Heart right ventricle (tissue), 16 donors: Measurements from ENCODE around the gene TKFC. TPM values are rescaled to one million over a fixed set of nuclear protein-coding genes. Genes with fewer than 3 reads are reported as not detected.
A peak's percentile ranks its signal among the peaks of the same experiment; 100 is the strongest.

Experiments used
- ATAC-seq, 8 donors: fragments of 200-7000 bp; cut with Tn5 transposase; one replicate each; pipeline ENCODE4 v1.9.1; 2020; ENCODE audit warnings: mild to moderate bottlenecking in 8 of 8, moderate library complexity in 8 of 8, moderate number of reproducible peaks in 1 of 8
- DNase-seq, 2 donors: peaks; one replicate each; pipeline ENCODE4 v3.0.0-alpha.2; 2020
- H3K27ac ChIP-seq, 10 donors: fragments of 200-600 bp; sonication (generic) in 2 of 10; one replicate each; pipeline versions ENCODE4 v1.5.0 to v1.8.0; 2020 to 2022; ENCODE audit warnings: mild to moderate bottlenecking in 3 of 10
- H3K27me3 ChIP-seq, 7 donors: fragments of 200-600 bp; one replicate each; pipeline ENCODE4 v1.8.0; 2021 to 2022; ENCODE audit warnings: mild to moderate bottlenecking in 2 of 7
- H3K36me3 ChIP-seq, 9 donors: fragments of 200-600 bp; sonication (generic) in 1 of 9; one replicate each; pipeline versions ENCODE4 v1.5.0 to v1.8.0; 2020 to 2022; ENCODE audit warnings: mild to moderate bottlenecking in 2 of 9
- H3K4me1 ChIP-seq, 9 donors: fragments of 200-600 bp; sonication (generic) in 1 of 9; one replicate each; pipeline versions ENCODE4 v1.5.0 to v1.8.0; 2020 to 2022; ENCODE audit warnings: mild to moderate bottlenecking in 4 of 9
- H3K4me3 ChIP-seq, 10 donors: fragments of 200-600 bp; sonication (generic) in 2 of 10; one replicate each; pipeline versions ENCODE4 v1.5.0 to v1.8.0; 2020 to 2022; ENCODE audit warnings: mild to moderate bottlenecking in 7 of 10, moderate library complexity in 2 of 10
- H3K9me3 ChIP-seq, 11 donors: fragments of 200-600 bp in 10 of 11; sonication (generic) in 2 of 11; one replicate each; pipeline versions ENCODE4 v1.5.0 to v1.8.0; 2013 to 2022; ENCODE audit warnings: mild to moderate bottlenecking in 2 of 11, control low read depth in 1 of 11, moderate library complexity in 1 of 11
- WGBS, 2 donors: extraction: QIAGEN DNeasy Blood & Tissue Kit; methylation state at CpG; one replicate each; pipeline ENCODE4 v1.1.7; 2013; ENCODE audit warnings: inconsistent platforms in 1 of 2; 5-methylcytosine and 5-hydroxymethylcytosine counted together
- intact Hi-C, 10 donors: fragments of 100-400 bp; cut with DNase I; formaldehyde crosslinking; loops; one replicate each; pipeline versions ENCODE4 v1.11.1 to v1.14.2; 2022
- polyA plus RNA-seq, 2 donors: library from polyadenylated mRNA; stranded (reverse); fragments of 200-250 nt; gene quantifications; one replicate each; pipeline ENCODE4 v1.2.3, GENCODE V29; 2013
- total RNA-seq, 10 donors: library from RNA; stranded (reverse); fragmentation: NEBNext Ultra II Directional in 3 of 10; extraction: Animal tissue kit (Norgen Biotek cat#: 25700) in 3 of 10; gene quantifications; one replicate each; pipeline versions ENCODE4 v1.2.1 to v1.2.4, GENCODE V29; 2021 to 2023
- TF ChIP-seq, protein P1 (sequence below), 9 donors: fragments of 200-600 bp; sonication (generic) in 2 of 9; IDR thresholded peaks; one replicate each; pipeline versions ENCODE4 v1.5.0 to v1.8.0; 2021 to 2022; ENCODE audit warnings: antibody characterized with exemption in 9 of 9, mild to moderate bottlenecking in 5 of 9, moderate library complexity in 1 of 9
- donor health status: Arrhythmogenic right ventricular cardiomyopathy.
- donor health status: ischemic (EF 13 %, LVEDD 7.1; RV severe dilation, severe dysfunction).
- donor health status: healthy with polysubstance abuse.
- donor health status: DM: no; HTN: yes; CAD: no.
- donor health status: DM: no; HTN: no; CAD: no.
- donor health status: ischemic (EF 25% LVEDD 6.9; RV normal size, moderate dysfunction).
- donor health status: ischemic (EF 25% LVEDD 5.7; RV mildly dilated, moderate dysfunction).
- donor health status: healthy.
- donor health status: DM: yes; HTN: yes; CAD: no.
- donor health status: Ischemic cardiomyopathy.
- donor health status: ischemic (EF 35%, LVEDD 5.7; RV mildly dilated, moderate dysfunction).
- donor health status: nonischemic (EF 11% LVEDD 7.7; RV severe dilation, severe dysfunction).
- donor health status: DM: yes; HTN: yes; CAD: no.
- donor health status: PGD.
- donor health status: ischemic (EF 29% LVEDD 5.4; RV normal size, mild dysfunction).
- donor health status: nonischemic (EF 23%, LVEDD 6.1; RV moderate dilation, normal function).

The TKFC gene
- total and polyA plus RNA-seq, 12 donors, result 11.8 to 26.1 (median 19.7) TPM

DNA sequence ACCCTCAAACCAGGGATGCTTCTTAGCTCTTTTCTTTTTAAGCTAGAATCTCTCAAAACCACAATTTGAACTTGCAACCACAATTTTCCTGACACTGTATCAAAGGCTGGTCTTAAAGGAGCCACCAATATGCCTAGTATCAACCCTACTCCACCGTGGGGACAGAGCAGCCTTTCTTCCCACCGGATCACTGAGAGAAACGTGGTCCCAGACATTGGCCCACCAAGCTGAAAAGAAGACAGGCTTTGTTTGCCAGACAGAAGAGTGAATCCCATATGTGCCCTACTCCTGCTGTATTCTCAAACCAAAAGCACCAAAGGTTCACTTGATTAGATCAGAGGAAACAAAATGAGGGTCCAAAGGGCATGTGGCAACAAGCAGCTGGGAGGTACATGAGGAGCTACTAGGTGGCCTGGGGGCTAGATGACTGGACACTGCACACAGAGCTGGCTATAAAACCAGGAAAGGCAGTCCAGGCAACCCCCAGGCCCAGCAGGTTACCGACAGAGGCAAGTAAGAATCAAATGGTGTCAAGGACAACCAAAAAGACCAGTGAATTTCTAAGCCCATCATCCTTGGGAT lies 34.3 kb upstream of the TKFC start:
- Histone ChIP-seq H3K27me3 (peaks cover 0 to 24% (median 0%) of the 10 kb centered on the region in 7 donors), H3K27ac (peak overlapping the region in 2 of 10 donors; percentile 15 to 39), H3K36me3 (peaks cover 0 to 60% (median 40%) of the 10 kb centered on the region in 9 donors), H3K4me3 (no peak overlapping the region), H3K9me3 (no peaks in the 10 kb centered on the region), H3K4me1 (peaks cover 6 to 45% (median 37%) of the 10 kb centered on the region in 9 donors)
- TF ChIP-seq, protein P1, sequence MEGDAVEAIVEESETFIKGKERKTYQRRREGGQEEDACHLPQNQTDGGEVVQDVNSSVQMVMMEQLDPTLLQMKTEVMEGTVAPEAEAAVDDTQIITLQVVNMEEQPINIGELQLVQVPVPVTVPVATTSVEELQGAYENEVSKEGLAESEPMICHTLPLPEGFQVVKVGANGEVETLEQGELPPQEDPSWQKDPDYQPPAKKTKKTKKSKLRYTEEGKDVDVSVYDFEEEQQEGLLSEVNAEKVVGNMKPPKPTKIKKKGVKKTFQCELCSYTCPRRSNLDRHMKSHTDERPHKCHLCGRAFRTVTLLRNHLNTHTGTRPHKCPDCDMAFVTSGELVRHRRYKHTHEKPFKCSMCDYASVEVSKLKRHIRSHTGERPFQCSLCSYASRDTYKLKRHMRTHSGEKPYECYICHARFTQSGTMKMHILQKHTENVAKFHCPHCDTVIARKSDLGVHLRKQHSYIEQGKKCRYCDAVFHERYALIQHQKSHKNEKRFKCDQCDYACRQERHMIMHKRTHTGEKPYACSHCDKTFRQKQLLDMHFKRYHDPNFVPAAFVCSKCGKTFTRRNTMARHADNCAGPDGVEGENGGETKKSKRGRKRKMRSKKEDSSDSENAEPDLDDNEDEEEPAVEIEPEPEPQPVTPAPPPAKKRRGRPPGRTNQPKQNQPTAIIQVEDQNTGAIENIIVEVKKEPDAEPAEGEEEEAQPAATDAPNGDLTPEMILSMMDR (IDR thresholded peaks at IDR 0.05), result no peak
- no peak for ATAC-seq
- DNase-seq, result no peak
- WGBS, 2 donors, result 90 to 94% methylated on average over 4 of the region's 4 CpGs
- intact Hi-C loops, result no loop called here

DNA sequence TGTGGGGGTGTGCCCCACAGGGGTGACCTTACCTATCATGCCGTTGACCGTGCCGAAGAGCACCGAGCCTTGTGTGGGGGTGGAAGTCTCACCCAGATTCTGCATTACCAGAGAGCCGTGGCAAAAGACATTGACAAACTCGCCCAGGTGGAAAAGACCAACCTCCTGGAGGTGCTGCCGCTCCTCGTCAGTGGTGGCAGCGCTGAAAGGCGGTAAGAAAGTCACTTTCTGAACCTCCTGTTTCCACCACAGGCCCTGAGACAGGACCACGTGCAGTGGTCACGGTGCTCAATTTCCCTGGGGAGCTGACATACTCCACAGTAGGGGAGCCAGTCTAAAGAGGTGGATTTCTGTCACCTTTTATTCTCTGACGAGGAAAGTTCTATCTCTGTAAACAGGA lies 30.5 kb upstream of the TKFC start:
- ATAC-seq (no peak), DNase-seq (no peak)
- intact Hi-C loops, result no loop called here
- H3K36me3 ChIP-seq, result peaks cover 0 to 98% (median 67%) of the 10 kb centered on the region in 9 donors
- no peaks in the 10 kb centered on the region for H3K27me3 ChIP-seq
- 90 to 91% methylated on average over 13 of the region's 13 CpGs for WGBS, 2 donors
- no peak overlapping the region for H3K27ac ChIP-seq
- H3K4me1 ChIP-seq, result peaks cover 0 to 15% (median 10%) of the 10 kb centered on the region in 9 donors
- H3K9me3 ChIP-seq, result no peaks in the 10 kb centered on the region
- TF ChIP-seq, protein P1 (IDR thresholded peaks at IDR 0.05), result no peak
- no peak overlapping the region for H3K4me3 ChIP-seq

- Histone ChIP-seq H3K36me3 (peaks cover 0 to 100% (median 78%) of the 10 kb centered on the region in 9 donors), H3K4me1 (peaks cover 0 to 3% (median 0%) of the 10 kb centered on the region in 9 donors), H3K4me3 (no peak overlapping the region), H3K27me3 (no peaks in the 10 kb centered on the region), H3K27ac (no peak overlapping the region), H3K9me3 (no peaks in the 10 kb centered on the region)
- TF ChIP-seq, protein P1 (IDR thresholded peaks at IDR 0.05), result no peak
- WGBS, 2 donors, result 96% methylated on average over 9 of the region's 9 CpGs
- no peak for DNase-seq
- ATAC-seq, result peak in 1 of 8 donors; percentile 11
- intact Hi-C loops, result no loop called here
These were observed 29.3 kb upstream of the TKFC start for GRCh38 chr11:61303725-61304124.

GRCh38 chr11:61305417-61305816 lies 27.6 kb upstream of the TKFC start:
- Histone ChIP-seq H3K27me3 (no peaks in the 10 kb centered on the region), H3K36me3 (peaks cover 0 to 100% (median 89%) of the 10 kb centered on the region in 9 donors), H3K4me1 (no peaks in the 10 kb centered on the region), H3K9me3 (no peaks in the 10 kb centered on the region), H3K27ac (no peak overlapping the region), H3K4me3 (no peak overlapping the region)
- WGBS, 2 donors, result 95% methylated on average over 7 of the region's 7 CpGs
- no peak for DNase-seq
- intact Hi-C loops, result no loop called here
- no peak for ATAC-seq
- TF ChIP-seq, protein P1 (IDR thresholded peaks at IDR 0.05), result no peak
